ENCODE data around the gene TRPM3.

Gene TRPM3

GRCh38 chr9:70868041-70868440 lies 253.4 kb downstream of the TRPM3 start:
- no peak overlapping the region for H3K4me3 ChIP-seq (ENCODE audit: low read depth, low read length)
- DNase-seq (ENCODE audit: low read depth): no peak
- no peak for TF ChIP-seq CTCF (IDR thresholded peaks at IDR 0.05; ENCODE audit: low read depth, low read length)
- no peak for TF ChIP-seq MYC (IDR thresholded peaks at IDR 0.05; ENCODE audit: low read depth, low read length)
- no peak for TF ChIP-seq MAX (IDR thresholded peaks at IDR 0.05; ENCODE audit: low read depth, low read length)
- no peak for TF ChIP-seq POLR2A (IDR thresholded peaks at IDR 0.05; ENCODE audit: extremely low read depth, insufficient read length)

GRCh38 chr9:70865471-70865870 lies 255.9 kb downstream of the TRPM3 start:
- no peak overlapping the region for H3K4me3 ChIP-seq (ENCODE audit: low read depth, low read length)
- DNase-seq (ENCODE audit: low read depth): peak; percentile 60
- no peak for TF ChIP-seq CTCF (IDR thresholded peaks at IDR 0.05; ENCODE audit: low read depth, low read length)
- no peak for TF ChIP-seq POLR2A (IDR thresholded peaks at IDR 0.05; ENCODE audit: extremely low read depth, insufficient read length)
- TF ChIP-seq MYC (IDR thresholded peaks at IDR 0.05; ENCODE audit: low read depth, low read length): peak; percentile 18; the same call in 1 of the 2 replicates
- peak; percentile 36; the same call in 1 of the 2 replicates for TF ChIP-seq MAX (IDR thresholded peaks at IDR 0.05; ENCODE audit: low read depth, low read length)

GRCh38 chr9:70861797-70862196 lies 259.6 kb downstream of the TRPM3 start:
- no peak for DNase-seq (ENCODE audit: low read depth)
- no peak overlapping the region for H3K4me3 ChIP-seq (ENCODE audit: low read depth, low read length)
- no peak for TF ChIP-seq MYC (IDR thresholded peaks at IDR 0.05; ENCODE audit: low read depth, low read length)
- no peak for TF ChIP-seq POLR2A (IDR thresholded peaks at IDR 0.05; ENCODE audit: extremely low read depth, insufficient read length)
- TF ChIP-seq CTCF (IDR thresholded peaks at IDR 0.05; ENCODE audit: low read depth, low read length): no peak
- TF ChIP-seq MAX (IDR thresholded peaks at IDR 0.05; ENCODE audit: low read depth, low read length): no peak

GRCh38 chr9:70861376-70861775 lies 260.0 kb downstream of the TRPM3 start:
- no peak overlapping the region for H3K4me3 ChIP-seq (ENCODE audit: low read depth, low read length)
- DNase-seq (ENCODE audit: low read depth): no peak
- TF ChIP-seq POLR2A (IDR thresholded peaks at IDR 0.05; ENCODE audit: extremely low read depth, insufficient read length) (no peak), CTCF (IDR thresholded peaks at IDR 0.05; ENCODE audit: low read depth, low read length) (no peak), MAX (IDR thresholded peaks at IDR 0.05; ENCODE audit: low read depth, low read length) (no peak), MYC (IDR thresholded peaks at IDR 0.05; ENCODE audit: low read depth, low read length) (no peak)

- H3K4me3 ChIP-seq (ENCODE audit: low read depth, low read length): no peak overlapping the region
- TF ChIP-seq MAX (IDR thresholded peaks at IDR 0.05; ENCODE audit: low read depth, low read length) (no peak), MYC (IDR thresholded peaks at IDR 0.05; ENCODE audit: low read depth, low read length) (no peak), POLR2A (IDR thresholded peaks at IDR 0.05; ENCODE audit: extremely low read depth, insufficient read length) (no peak), CTCF (IDR thresholded peaks at IDR 0.05; ENCODE audit: low read depth, low read length) (no peak)
- DNase-seq (ENCODE audit: low read depth): no peak
Measured at GRCh38 chr9:70859694-70860093, 261.7 kb downstream of the TRPM3 start.

- H3K4me3 ChIP-seq (ENCODE audit: low read depth, low read length): no peak overlapping the region
- no peak for DNase-seq (ENCODE audit: low read depth)
- no peak for TF ChIP-seq CTCF (IDR thresholded peaks at IDR 0.05; ENCODE audit: low read depth, low read length)
- TF ChIP-seq MYC (IDR thresholded peaks at IDR 0.05; ENCODE audit: low read depth, low read length): no peak
- no peak for TF ChIP-seq MAX (IDR thresholded peaks at IDR 0.05; ENCODE audit: low read depth, low read length)
- TF ChIP-seq POLR2A (IDR thresholded peaks at IDR 0.05; ENCODE audit: extremely low read depth, insufficient read length): no peak
Measured at GRCh38 chr9:70856411-70856810, 265.0 kb downstream of the TRPM3 start.
